Globus pallidus (tissue), 1 donor: ENCODE measurements around the gene GALNTL6.
A peak's percentile ranks its signal among the peaks of the same experiment; 100 is the strongest.

Experiments
- DNase-seq: peaks from one replicate; pipeline ENCODE4 v3.0.0-alpha.2; 2015; ENCODE audit warnings: low spot score

GALNTL6 gene

GRCh38 chr4:172547724-172548123 lies 734.5 kb downstream of the GALNTL6 start:
- DNase-seq, result no peak

- no peak for DNase-seq
Observed at GRCh38 chr4:172553216-172553615, 740.0 kb downstream of the GALNTL6 start.

GRCh38 chr4:172554588-172554987 lies 741.4 kb downstream of the GALNTL6 start:
- DNase-seq, result no peak

GRCh38 chr4:172555725-172556124 lies 742.5 kb downstream of the GALNTL6 start:
- no peak for DNase-seq

GRCh38 chr4:172573899-172574298 lies 760.7 kb downstream of the GALNTL6 start:
- DNase-seq, result peak; percentile 17

- DNase-seq, result no peak
Observed at GRCh38 chr4:172578712-172579111, 765.5 kb downstream of the GALNTL6 start.

GRCh38 chr4:172584816-172585215 lies 771.6 kb downstream of the GALNTL6 start:
- DNase-seq, result no peak

GRCh38 chr4:172596206-172596605 lies 783.0 kb downstream of the GALNTL6 start:
- DNase-seq, result no peak

DNA sequence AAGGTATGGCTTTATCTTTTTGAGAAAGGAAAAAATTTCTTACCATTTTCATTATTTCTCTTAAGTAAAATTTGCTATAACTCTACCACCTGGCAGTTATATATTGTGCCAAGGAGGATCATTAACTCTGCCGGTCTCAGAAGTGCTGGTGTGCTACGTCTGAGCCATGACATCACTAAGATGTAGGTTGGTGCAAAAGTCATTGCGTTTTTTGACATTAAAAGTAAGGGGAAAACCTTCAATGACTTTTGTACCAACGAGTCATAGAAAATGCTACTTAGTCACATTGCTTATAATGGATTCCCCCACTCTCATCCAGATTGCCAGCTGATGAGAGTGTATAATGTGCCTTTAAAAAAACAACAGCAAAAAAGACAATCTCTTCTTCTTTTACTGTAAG lies 786.4 kb downstream of the GALNTL6 start:
- no peak for DNase-seq

- no peak for DNase-seq
Observed at GRCh38 chr4:172601195-172601594, 788.0 kb downstream of the GALNTL6 start.

- DNase-seq, result no peak
Observed at GRCh38 chr4:172619218-172619617, 806.0 kb downstream of the GALNTL6 start.

DNA sequence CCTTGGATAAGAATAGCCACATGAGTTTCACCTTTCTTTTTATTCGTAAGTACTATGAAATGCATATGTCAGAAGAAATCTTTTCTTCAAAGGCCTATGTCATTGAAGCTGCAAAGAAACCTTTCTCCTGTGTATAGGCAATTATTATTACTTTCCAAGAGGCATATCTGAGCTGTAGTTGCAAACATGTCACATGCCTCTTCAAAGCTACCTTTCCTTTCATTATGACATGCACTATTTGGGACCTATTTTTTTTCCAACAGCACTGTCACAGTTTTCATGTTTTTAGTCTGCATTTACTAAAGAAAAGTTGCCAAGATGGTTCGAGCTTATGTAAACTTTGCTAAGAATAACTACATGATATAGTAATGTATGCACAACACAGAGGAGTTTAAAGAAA lies 806.6 kb downstream of the GALNTL6 start:
- DNase-seq, result no peak

- no peak for DNase-seq
Observed at GRCh38 chr4:172628263-172628662, 815.1 kb downstream of the GALNTL6 start.

DNA sequence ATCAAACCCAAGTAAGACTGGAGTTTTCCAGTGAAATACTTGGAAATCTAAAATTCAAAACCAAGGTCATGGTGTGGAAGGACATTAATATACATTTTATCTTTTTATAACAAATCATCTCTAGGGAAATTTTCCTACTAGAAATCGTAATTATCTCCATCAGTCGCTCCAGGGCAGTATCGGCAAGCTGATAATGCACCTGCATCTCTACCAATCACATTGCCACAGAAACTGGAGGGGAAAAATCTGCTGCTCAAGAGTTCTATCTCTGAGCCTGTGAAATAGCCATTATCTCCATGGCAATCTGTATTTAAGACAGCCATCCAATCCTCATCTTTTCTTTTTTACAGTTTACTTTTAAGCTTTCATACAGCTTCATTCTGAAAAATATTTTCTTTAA lies 817.1 kb downstream of the GALNTL6 start:
- DNase-seq, result no peak

DNA sequence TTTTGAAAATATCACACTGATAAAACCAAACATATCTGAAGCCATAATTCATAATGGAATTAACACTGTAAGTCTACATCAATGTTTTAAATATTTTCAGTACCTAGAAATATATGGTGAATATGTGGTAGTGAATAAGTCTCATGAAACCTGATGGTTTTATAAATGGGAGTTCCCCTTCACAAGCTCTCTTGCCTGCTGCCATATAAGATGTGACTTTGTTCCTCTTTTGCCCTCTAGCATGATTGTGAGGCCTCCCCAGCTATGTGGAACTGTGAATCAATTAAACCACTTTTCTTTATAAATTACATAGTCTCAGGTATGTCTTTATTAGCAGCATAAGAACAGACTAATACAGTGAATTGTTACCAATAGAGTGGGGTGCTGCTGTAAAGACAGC lies 818.6 kb downstream of the GALNTL6 start:
- DNase-seq, result no peak

- no peak for DNase-seq
Observed at GRCh38 chr4:172648471-172648870, 835.3 kb downstream of the GALNTL6 start.

DNA sequence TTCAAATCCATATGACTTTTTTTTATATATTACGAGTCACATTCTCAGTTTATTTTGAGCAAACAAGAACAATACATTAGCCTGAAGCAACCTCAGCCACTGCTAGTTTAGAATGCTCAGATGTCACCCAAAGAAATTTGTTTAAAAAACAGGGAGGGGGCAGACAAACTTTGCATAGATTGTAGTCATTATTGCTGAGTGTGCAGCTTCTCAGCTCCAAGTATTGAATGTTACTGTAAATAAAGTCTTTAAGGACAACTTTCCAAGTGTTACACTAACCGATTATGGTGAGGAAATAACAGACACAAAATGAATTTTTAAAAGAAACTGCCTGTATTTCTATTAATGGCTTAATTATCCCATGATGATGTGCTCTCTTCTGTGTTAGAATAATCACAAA lies 835.9 kb downstream of the GALNTL6 start:
- no peak for DNase-seq

DNA sequence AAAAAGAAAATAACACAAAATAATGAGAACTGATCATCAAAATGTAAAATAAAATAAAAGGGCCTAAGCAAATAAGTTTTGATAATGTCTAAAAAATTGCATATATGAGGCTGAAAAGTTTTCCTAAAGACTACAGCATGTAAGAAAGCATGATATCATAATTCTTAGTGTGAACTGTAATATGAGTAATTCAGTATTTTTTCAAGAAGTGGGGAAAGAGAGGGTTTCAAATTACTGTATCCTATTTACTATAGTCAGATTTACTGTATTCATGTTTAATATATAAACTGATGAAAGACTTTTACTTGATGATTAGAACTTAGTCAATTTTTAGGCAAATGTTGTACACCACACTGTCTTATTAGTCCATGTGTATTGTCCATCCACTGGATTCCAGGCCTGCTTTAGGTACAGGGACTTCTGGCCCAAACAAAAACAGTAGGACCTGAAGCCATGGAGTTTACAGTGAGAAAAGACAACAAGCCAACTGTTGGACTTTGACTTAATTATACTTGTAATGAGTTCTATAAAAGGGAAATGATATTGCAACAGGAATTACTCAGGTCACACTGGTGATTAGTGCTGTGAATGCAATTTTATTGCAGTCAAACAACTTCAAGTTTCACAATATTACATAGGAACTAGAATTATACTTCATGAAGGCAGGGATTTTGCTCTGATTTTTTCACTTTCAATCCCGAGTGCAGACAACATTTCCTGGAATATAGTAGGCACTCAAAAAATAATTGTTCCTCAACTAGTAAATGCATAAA lies 837.7 kb downstream of the GALNTL6 start:
- DNase-seq, result no peak

DNA sequence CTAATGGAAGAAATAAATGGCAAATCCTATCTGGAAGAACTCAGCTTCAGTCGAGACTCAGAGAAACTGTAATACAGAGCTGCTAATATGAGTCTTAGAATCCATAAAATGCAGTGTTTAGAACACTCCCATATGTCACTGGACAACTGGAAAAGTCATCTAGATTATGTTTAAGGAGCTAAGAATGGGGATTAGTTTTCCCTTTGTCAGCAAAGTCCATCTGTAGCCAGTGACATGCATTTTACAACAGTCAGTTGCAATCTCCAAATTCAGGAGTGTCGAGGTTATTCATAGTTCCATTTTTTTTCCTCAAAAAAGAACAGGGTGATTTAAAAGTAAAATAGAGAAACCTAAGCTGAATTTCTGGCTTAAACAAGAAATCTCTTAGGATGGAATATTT lies 838.8 kb downstream of the GALNTL6 start:
- DNase-seq, result no peak

DNA sequence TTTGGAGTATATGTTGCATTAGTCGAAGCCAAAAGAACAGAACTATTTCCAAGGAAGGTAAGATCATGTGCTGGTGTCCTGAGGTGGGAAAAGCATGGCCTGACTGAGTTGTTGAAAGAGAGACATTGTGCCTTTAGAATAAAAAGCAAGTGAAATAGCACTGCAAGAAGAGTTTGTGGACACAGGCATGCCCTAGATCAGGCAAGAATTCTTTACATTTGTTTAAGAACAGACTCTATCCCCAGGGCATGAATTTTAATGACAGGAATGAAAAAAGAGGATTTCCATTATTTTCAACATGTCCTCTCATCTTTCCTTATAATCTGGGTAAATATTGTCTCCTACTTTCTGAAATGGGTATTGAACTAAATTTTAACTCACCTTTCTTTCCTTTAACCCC lies 839.2 kb downstream of the GALNTL6 start:
- DNase-seq, result no peak

GRCh38 chr4:172653676-172654075 lies 840.5 kb downstream of the GALNTL6 start:
- DNase-seq, result no peak

DNA sequence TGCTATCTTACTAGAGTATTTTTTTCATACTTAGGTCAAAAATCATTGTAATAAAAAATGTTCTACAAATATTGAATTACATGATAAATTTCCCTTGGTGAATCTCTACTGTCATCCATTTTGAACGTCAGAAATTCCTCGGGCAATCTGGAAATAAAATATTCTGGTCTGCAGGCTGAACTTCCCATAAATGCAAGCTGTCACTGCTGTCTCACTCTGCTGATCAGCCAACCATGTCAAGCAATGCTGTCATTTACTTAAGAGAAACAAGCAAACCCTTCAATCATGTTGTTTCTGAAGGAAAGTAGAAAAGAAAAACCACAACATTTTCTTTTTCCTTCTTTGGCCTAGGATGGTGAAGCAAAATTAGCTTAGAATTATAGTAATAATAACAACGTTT lies 841.3 kb downstream of the GALNTL6 start:
- DNase-seq, result no peak

DNA sequence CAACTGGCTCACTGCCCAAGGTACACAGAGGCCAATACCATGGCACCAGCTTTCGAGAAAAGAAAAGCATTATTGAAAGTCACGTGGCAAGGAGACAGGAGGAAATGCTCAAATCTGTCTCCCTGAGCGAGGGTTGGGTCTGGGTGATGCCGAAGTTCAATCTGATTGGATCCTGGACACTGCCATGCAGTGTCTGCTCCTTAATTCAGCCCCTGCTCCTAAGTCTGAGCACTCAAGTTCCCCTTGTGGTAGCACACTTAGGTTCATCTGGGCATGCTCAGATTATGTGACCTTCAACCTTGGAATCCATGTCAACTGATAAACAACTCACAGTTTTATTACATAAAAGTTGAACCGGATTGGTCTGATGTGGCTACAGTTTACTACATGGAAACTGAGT lies 842.9 kb downstream of the GALNTL6 start:
- no peak for DNase-seq

GRCh38 chr4:172657081-172657480 lies 843.9 kb downstream of the GALNTL6 start:
- no peak for DNase-seq
